ENCODE measurements around the gene CPNE9.

CPNE9 gene

GRCh38 chr3:9716801-9717555 lies 13.3 kb downstream of the CPNE9 start:
- no peak for DNase-seq

- DNase-seq = no peak
These were observed 13.9 kb downstream of the CPNE9 start for GRCh38 chr3:9717563-9717962.

GRCh38 chr3:9718118-9718517 lies 14.5 kb downstream of the CPNE9 start:
- no peak for DNase-seq

GRCh38 chr3:9721015-9721699 lies 17.5 kb downstream of the CPNE9 start:
- no peak for DNase-seq

GRCh38 chr3:9721700-9722060 lies 18.0 kb downstream of the CPNE9 start:
- no peak for DNase-seq

GRCh38 chr3:9725775-9726515 lies 22.3 kb downstream of the CPNE9 start:
- DNase-seq = no peak

GRCh38 chr3:9727041-9727595 lies 23.5 kb downstream of the CPNE9 start:
- peak in 1 of 2 experiments; percentile 53 for DNase-seq

GRCh38 chr3:9727743-9728142 lies 24.1 kb downstream of the CPNE9 start:
- no peak for DNase-seq

GRCh38 chr3:9729419-9729818 lies 25.8 kb downstream of the CPNE9 start:
- DNase-seq = no peak

GRCh38 chr3:9730657-9731205 lies 27.1 kb downstream of the CPNE9 start:
- peak in 1 of 2 experiments; percentile 97 for DNase-seq

GRCh38 chr3:9731206-9732079 lies 27.8 kb downstream of the CPNE9 start, which contains the start of gene BRPF1:
BRPF1 (plus strand) TSS chr3:9731735; CDS start chr3:9734141, 2,406 bp downstream.
- peak; percentile 98 to 99 for DNase-seq

GRCh38 chr3:9732080-9732739 lies 28.6 kb downstream of the CPNE9 start:
- DNase-seq = no peak

GRCh38 chr3:9732740-9733115 lies 29.1 kb downstream of the CPNE9 start:
- no peak for DNase-seq

GRCh38 chr3:9736831-9737230 lies 33.2 kb downstream of the CPNE9 start:
- DNase-seq = no peak

- DNase-seq = no peak
These were observed 35.5 kb downstream of the CPNE9 start for GRCh38 chr3:9739181-9739580.

- no peak for DNase-seq
These were observed 38.9 kb downstream of the CPNE9 start for GRCh38 chr3:9742560-9742959.

GRCh38 chr3:9743548-9743947 lies 39.9 kb downstream of the CPNE9 start:
- no peak for DNase-seq

- no peak for DNase-seq
These were observed 40.5 kb downstream of the CPNE9 start for GRCh38 chr3:9744162-9744561.

- no peak for DNase-seq
These were observed 41.9 kb downstream of the CPNE9 start for GRCh38 chr3:9745521-9745920.

GRCh38 chr3:9746330-9746729 lies 42.7 kb downstream of the CPNE9 start:
- DNase-seq = no peak

- no peak for DNase-seq
These were observed 43.6 kb downstream of the CPNE9 start for GRCh38 chr3:9747267-9747666.

- DNase-seq = no peak
These were observed 44.4 kb downstream of the CPNE9 start for GRCh38 chr3:9748031-9748430.
